Measurements from ENCODE around the gene FKBP4. TPM values are rescaled to one million over a fixed set of nuclear protein-coding genes. Genes with fewer than 3 reads are reported as not detected.

Gene FKBP4
- total and polyA plus RNA-seq, 2 of the 13 experiments (the other 11 are each of a cell fraction or from before 2014, with no cell fraction given) = 25.7 to 66.1 TPM

- TF ChIP-seq, protein P1, sequence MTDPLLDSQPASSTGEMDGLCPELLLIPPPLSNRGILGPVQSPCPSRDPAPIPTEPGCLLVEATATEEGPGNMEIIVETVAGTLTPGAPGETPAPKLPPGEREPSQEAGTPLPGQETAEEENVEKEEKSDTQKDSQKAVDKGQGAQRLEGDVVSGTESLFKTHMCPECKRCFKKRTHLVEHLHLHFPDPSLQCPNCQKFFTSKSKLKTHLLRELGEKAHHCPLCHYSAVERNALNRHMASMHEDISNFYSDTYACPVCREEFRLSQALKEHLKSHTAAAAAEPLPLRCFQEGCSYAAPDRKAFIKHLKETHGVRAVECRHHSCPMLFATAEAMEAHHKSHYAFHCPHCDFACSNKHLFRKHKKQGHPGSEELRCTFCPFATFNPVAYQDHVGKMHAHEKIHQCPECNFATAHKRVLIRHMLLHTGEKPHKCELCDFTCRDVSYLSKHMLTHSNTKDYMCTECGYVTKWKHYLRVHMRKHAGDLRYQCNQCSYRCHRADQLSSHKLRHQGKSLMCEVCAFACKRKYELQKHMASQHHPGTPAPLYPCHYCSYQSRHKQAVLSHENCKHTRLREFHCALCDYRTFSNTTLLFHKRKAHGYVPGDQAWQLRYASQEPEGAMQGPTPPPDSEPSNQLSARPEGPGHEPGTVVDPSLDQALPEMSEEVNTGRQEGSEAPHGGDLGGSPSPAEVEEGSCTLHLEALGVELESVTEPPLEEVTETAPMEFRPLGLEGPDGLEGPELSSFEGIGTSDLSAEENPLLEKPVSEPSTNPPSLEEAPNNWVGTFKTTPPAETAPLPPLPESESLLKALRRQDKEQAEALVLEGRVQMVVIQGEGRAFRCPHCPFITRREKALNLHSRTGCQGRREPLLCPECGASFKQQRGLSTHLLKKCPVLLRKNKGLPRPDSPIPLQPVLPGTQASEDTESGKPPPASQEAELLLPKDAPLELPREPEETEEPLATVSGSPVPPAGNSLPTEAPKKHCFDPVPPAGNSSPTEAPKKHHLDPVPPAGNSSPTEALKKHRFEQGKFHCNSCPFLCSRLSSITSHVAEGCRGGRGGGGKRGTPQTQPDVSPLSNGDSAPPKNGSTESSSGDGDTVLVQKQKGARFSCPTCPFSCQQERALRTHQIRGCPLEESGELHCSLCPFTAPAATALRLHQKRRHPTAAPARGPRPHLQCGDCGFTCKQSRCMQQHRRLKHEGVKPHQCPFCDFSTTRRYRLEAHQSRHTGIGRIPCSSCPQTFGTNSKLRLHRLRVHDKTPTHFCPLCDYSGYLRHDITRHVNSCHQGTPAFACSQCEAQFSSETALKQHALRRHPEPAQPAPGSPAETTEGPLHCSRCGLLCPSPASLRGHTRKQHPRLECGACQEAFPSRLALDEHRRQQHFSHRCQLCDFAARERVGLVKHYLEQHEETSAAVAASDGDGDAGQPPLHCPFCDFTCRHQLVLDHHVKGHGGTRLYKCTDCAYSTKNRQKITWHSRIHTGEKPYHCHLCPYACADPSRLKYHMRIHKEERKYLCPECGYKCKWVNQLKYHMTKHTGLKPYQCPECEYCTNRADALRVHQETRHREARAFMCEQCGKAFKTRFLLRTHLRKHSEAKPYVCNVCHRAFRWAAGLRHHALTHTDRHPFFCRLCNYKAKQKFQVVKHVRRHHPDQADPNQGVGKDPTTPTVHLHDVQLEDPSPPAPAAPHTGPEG (CRISPR knock-in tag; IDR thresholded peaks at IDR 0.05) = peak; percentile 29; the same call in 1 of the 2 replicates
- TF ChIP-seq ZNF207 (IDR thresholded peaks at IDR 0.05; ENCODE audit: borderline replicate concordance) = no peak
- peak; percentile 77 for TF ChIP-seq ZFX (CRISPR knock-in tag; IDR thresholded peaks at IDR 0.05; ENCODE audit: low read depth)
- TF ChIP-seq DNMT3B (CRISPR knock-in tag; conservative IDR thresholded peaks at IDR 0.05) = no peak
- no peak for TF ChIP-seq SOX13 (IDR thresholded peaks at IDR 0.05)
- TF ChIP-seq SOX13 (CRISPR knock-in tag; conservative IDR thresholded peaks at IDR 0.05 in 1 of 2, IDR thresholded peaks at IDR 0.05 in 1 of 2) = no peak
- TF ChIP-seq ZNF136 (CRISPR knock-in tag; IDR thresholded peaks at IDR 0.05; ENCODE audit: low read depth) = no peak
- TF ChIP-seq ZHX2 (IDR thresholded peaks at IDR 0.05; ENCODE audit: low read depth) = no peak
- 0 out of 2 replicates have a peak, but pooled peaks have one; percentile 29 for TF ChIP-seq ZHX2 (CRISPR knock-in tag; IDR thresholded peaks at IDR 0.05; ENCODE audit: borderline replicate concordance)
- no peak for TF ChIP-seq ZBTB33 (CRISPR knock-in tag; IDR thresholded peaks at IDR 0.05)
- no peak for TF ChIP-seq TCF12 (IDR thresholded peaks at IDR 0.05)
- no peak for TF ChIP-seq TCF12 (CRISPR knock-in tag; IDR thresholded peaks at IDR 0.05)
These were observed 769 bp downstream of the FKBP4 start (continued) for GRCh38 chr12:2795291-2796186.

All from HepG2 (cell line).